K562 (cell line): ENCODE results near the gene CUX1. TPM values are rescaled to one million over a fixed set of nuclear protein-coding genes. Genes with fewer than 3 reads are reported as not detected.

ENCODE experiments used
- ATAC-seq: fragments of 200-7000 bp; cut with Tn5 transposase; 3 replicates; pipeline ENCODE4 v1.9.1; 2020; ENCODE audit warnings: moderate library complexity
- BruUV-seq: library from RNA; stranded (reverse); fragments of 400-500 nt; replicated peaks from 2 replicates; lab custom pipeline; 2021; lab: Mats Ljungman, UMichigan
- CTCF ChIA-PET: fragments of 300-600 bp; formaldehyde crosslinking; extraction: SDS; loops from one replicate; lab custom pipeline; 2021; ENCODE audit warnings: low intra/inter-chr PET ratio; lab: Yijun Ruan, JAX
- POLR2A ChIA-PET: fragments of 300-600, 350-650 bp; sonication (Branson Sonifier 250); formaldehyde crosslinking; extraction: SDS; loops from one replicate; lab custom pipeline; 2021; ENCODE audit warnings: antibody characterized with exemption, inconsistent platforms; lab: Yijun Ruan, JAX
- DNase-seq, 4 experiments: peaks; one replicate each; pipeline versions ENCODE4 v3.0.0 to v3.0.0-alpha.2; 2011 to 2018; ENCODE audit warnings: low spot score in 3 of 4, mixed read lengths in 3 of 4; ENCODE audit errors: extremely low read depth in 1 of 4
- FAIRE-seq: peaks from 2 replicates; lab custom pipeline; 2011; peaks lifted over from hg19 to GRCh38; lab: Jason Lieb, UNC
- H2AFZ ChIP-seq: 2 replicates; pipeline ENCODE4 v1.6.0; 2011; ENCODE audit warnings: low read depth, low read length, control low read depth, inconsistent platforms
- H3K27ac ChIP-seq: fragments of 200-600 bp; 3 replicates; pipeline ENCODE4 v1.8.0; 2011; ENCODE audit warnings: low read depth, mild to moderate bottlenecking, control low read depth, inconsistent platforms, low read length, moderate library complexity, mixed read lengths; ENCODE audit errors: extremely low read depth
- H3K27me3 ChIP-seq, 2 experiments: fragments of 300-600 bp in 1 of 2; 2 replicates in 1 of 2; 3 replicates in 1 of 2; pipeline versions ENCODE4 v1.6.0 to v1.8.0; 2011; ENCODE audit warnings: inconsistent platforms in 2 of 2, low read length in 2 of 2, mild to moderate bottlenecking in 1 of 2, mixed read lengths in 1 of 2, moderate library complexity in 1 of 2; ENCODE audit not compliant: control insufficient read depth in 2 of 2, insufficient read depth in 2 of 2
- H3K36me3 ChIP-seq: fragments of 300-600 bp; 3 replicates; pipeline ENCODE4 v1.8.0; 2011; ENCODE audit warnings: mild to moderate bottlenecking, low read length, inconsistent platforms; ENCODE audit not compliant: control insufficient read depth, insufficient read depth
- H3K4me1 ChIP-seq, 2 experiments: fragments of 200-600 bp in 1 of 2; replicated peaks in 1 of 2; 2 replicates in 1 of 2; 3 replicates in 1 of 2; pipeline versions ENCODE4 v1.5.1 to v1.8.0; 2011; ENCODE audit warnings: inconsistent platforms in 2 of 2, low read length in 2 of 2, mild to moderate bottlenecking in 1 of 2, mixed read lengths in 1 of 2, moderate library complexity in 1 of 2; ENCODE audit not compliant: control insufficient read depth in 2 of 2, insufficient read depth in 2 of 2
- H3K4me2 ChIP-seq: 2 replicates; pipeline ENCODE4 v1.6.1; 2011; ENCODE audit warnings: low read length, control low read depth, inconsistent platforms, mixed read lengths; ENCODE audit not compliant: insufficient read depth
- H3K4me3 ChIP-seq: fragments of 200-600 bp; sonication (generic), shearing (Covaris generic); 2 replicates; pipeline ENCODE4 v1.5.1; 2016; ENCODE audit warnings: control low read depth, inconsistent platforms
- H3K79me2 ChIP-seq: fragments of 200-600 bp; 3 replicates; pipeline ENCODE4 v1.8.0; 2011; ENCODE audit warnings: low read length, inconsistent platforms; ENCODE audit not compliant: control insufficient read depth, insufficient read depth
- H3K9ac ChIP-seq, 2 experiments: 2 replicates each; pipeline versions ENCODE4 v1.6.0 to v1.6.1; 2011; ENCODE audit warnings: low read depth in 2 of 2, low read length in 2 of 2, control low read depth in 1 of 2, inconsistent platforms in 1 of 2, mild to moderate bottlenecking in 1 of 2, mixed read lengths in 1 of 2; ENCODE audit not compliant: insufficient read depth in 1 of 2
- H3K9me1 ChIP-seq: one replicate; pipeline ENCODE4 v1.6.0; 2011; ENCODE audit warnings: inconsistent platforms, mild to moderate bottlenecking, low read length, moderate library complexity; ENCODE audit not compliant: control insufficient read depth, insufficient read depth
- H3K9me3 ChIP-seq: replicated peaks from 2 replicates; pipeline ENCODE4 v1.5.1; 2011; ENCODE audit warnings: low read depth, low read length, inconsistent platforms; ENCODE audit not compliant: control insufficient read depth, insufficient read depth
- H4K20me1 ChIP-seq: replicated peaks from 2 replicates; pipeline ENCODE4 v1.6.1; 2011; ENCODE audit warnings: low read length, inconsistent platforms, mixed read lengths; ENCODE audit not compliant: control insufficient read depth, insufficient read depth
- HMGXB4 ChIP-seq: sonication (generic); formaldehyde crosslinking; IDR thresholded peaks from 2 replicates; pipeline ENCODE4 v1.8.1; 2023; ENCODE audit warnings: mild to moderate bottlenecking, missing genetic modification reagents
- RBM25 ChIP-seq: fragments of 200-400 bp; formaldehyde crosslinking; IDR thresholded peaks from 2 replicates; pipeline ENCODE4 v1.6.1; 2018; ENCODE audit warnings: low read length, low read depth, moderate library complexity; ENCODE audit not compliant: severe bottlenecking
- RNF219 ChIP-seq: fragments of 250-450 bp; sonication (Bioruptor Pico); IDR thresholded peaks from 2 replicates; pipeline ENCODE4 v1.5.0; 2022; ENCODE audit warnings: mild to moderate bottlenecking
- TEAD4 ChIP-seq, 2 experiments: sonication (generic) in 1 of 2; formaldehyde crosslinking in 1 of 2; IDR thresholded peaks; 2 replicates each; pipeline versions ENCODE4 v1.6.1 to v1.8.0; 2012 to 2022; ENCODE audit warnings: borderline replicate concordance in 1 of 2, inconsistent platforms in 1 of 2, low read length in 1 of 2, mild to moderate bottlenecking in 1 of 2, missing genetic modification reagents in 1 of 2
- ZNF830 ChIP-seq: fragments of 250-450 bp; sonication (Bioruptor Pico); IDR thresholded peaks from 2 replicates; pipeline ENCODE4 v1.5.0; 2021; ENCODE audit warnings: mild to moderate bottlenecking
- WGBS: fragments of 100-300 bp; shearing (Covaris generic); methylation state at CpG from one replicate; pipeline ENCODE4 v1.1.6; 2016; ENCODE audit warnings: low coverage, mixed read lengths; ENCODE audit not compliant: insufficient coverage; ENCODE audit errors: missing lambda C conversion rate; 5-methylcytosine and 5-hydroxymethylcytosine counted together
- in situ Hi-C: fragments of 300-500 bp; cut with MboI; formaldehyde crosslinking; loops from 4 replicates; pipeline ENCODE4 v1.15.0; 2018; ENCODE audit warnings: inconsistent platforms, mixed read lengths
- intact Hi-C: fragments of 100-400 bp; cut with micrococcal nuclease; formaldehyde crosslinking; loops from 2 replicates; pipeline ENCODE4 v1.14.2; 2022
- polyA plus RNA-seq, 8 experiments: library from polyadenylated mRNA; depleted of rRNA in 4 of 8; stranded (reverse) in 5 of 8; unstranded in 3 of 8; fragments of >200 nt; fragmentation: Nextera tagmentation in 2 of 8; fragmentation: Illumina TruSeq in 1 of 8; extraction: Ambion mirVana in 2 of 8; extraction: Trizol in 1 of 8; gene quantifications; 2 replicates each; pipeline versions ENCODE4 v1.2.1 to v1.2.3, GENCODE V29; 2011 to 2014; ENCODE audit warnings: inconsistent platforms in 1 of 8, missing spikeins in 1 of 8
- total RNA-seq, 7 experiments: library from RNA; depleted of rRNA in 6 of 7; stranded (reverse); fragments of >200 nt in 6 of 7; fragmentation: Illumina TruSeq in 2 of 7; extraction: Trizol in 2 of 7; gene quantifications; 2 replicates each; pipeline versions ENCODE4 v1.2.1 to v1.2.3, GENCODE V29; 2011 to 2021; ENCODE audit warnings: low replicate concordance in 1 of 7

The CUX1 gene
- total and polyA plus RNA-seq, 9 of the 15 experiments (the other 6 are each of a cell fraction or from before 2014, with no cell fraction given), result 3.6 to 55.3 (median 25.2) TPM

- TF ChIP-seq HMGXB4 (no peak), ZNF830 (CRISPR knock-in tag) (no peak), RNF219 (no peak), TEAD4 (IDR thresholded peaks at IDR 0.05; ENCODE audit: low read length) (no peak), TEAD4 (CRISPR knock-in tag; IDR thresholded peaks at IDR 0.05; ENCODE audit: borderline replicate concordance) (no peak), RBM25 (no peak)
- CTCF ChIA-PET, result no interaction called here
- H3K36me3 ChIP-seq, result no peaks in the 10 kb centered on the region
- peaks cover 5% of the 10 kb centered on the region; the same call in 1 of the 2 replicates for H4K20me1 ChIP-seq
- H3K9ac ChIP-seq, result no peak overlapping the region
- H3K9me3 ChIP-seq, result no peaks in the 10 kb centered on the region
- no TSS peak for BruUV-seq
- no peak overlapping the region for H3K4me3 ChIP-seq
- H3K27me3 ChIP-seq, result no peaks in the 10 kb centered on the region
- H3K4me2 ChIP-seq, result no peak overlapping the region
- POLR2A ChIA-PET, result no interaction called here
- H3K27ac ChIP-seq, result no peak overlapping the region
- H3K79me2 ChIP-seq, result no peaks in the 10 kb centered on the region
- intact Hi-C loops, result no loop called here
- in situ Hi-C loops, result no loop called here
- FAIRE-seq (no peak), DNase-seq (no peak), ATAC-seq (no peak)
- peaks cover 18 to 22% of the 10 kb centered on the region in 2 experiments for H3K4me1 ChIP-seq
- no peaks in the 10 kb centered on the region for H3K9me1 ChIP-seq
- 80% methylated on average over 7 of the region's 7 CpGs for WGBS
- H2AFZ ChIP-seq, result no peak overlapping the region
These were observed 438.1 kb downstream of the CUX1 start for GRCh38 chr7:102255501-102255900.
